Muscle layer of duodenum (tissue), 2 donors: ENCODE measurements around the gene HIBADH.
"Not testable (repeated sequence)": the region's sequence is repeated elsewhere in the genome, so short reads cannot be mapped to it uniquely, and the experiment has no call there.

Experiments used
- H3K27ac ChIP-seq: one replicate; pipeline ENCODE4 v1.7.0; 2013; ENCODE audit warnings: mild to moderate bottlenecking, low read length
- H3K27me3 ChIP-seq: one replicate; pipeline ENCODE4 v1.7.0; 2013; ENCODE audit warnings: low read depth, mild to moderate bottlenecking, control low read depth, low read length
- H3K36me3 ChIP-seq, 2 donors: one replicate each; pipeline ENCODE4 v1.7.0; 2013; ENCODE audit warnings: low read length in 2 of 2, control low read depth in 1 of 2, mild to moderate bottlenecking in 1 of 2; ENCODE audit not compliant: insufficient read depth in 2 of 2, control insufficient read depth in 1 of 2
- H3K4me1 ChIP-seq, 2 donors: one replicate each; pipeline ENCODE4 v1.7.0; 2013; ENCODE audit warnings: low read length in 2 of 2, mild to moderate bottlenecking in 2 of 2, control low read depth in 1 of 2, moderate library complexity in 1 of 2; ENCODE audit not compliant: insufficient read depth in 2 of 2, control insufficient read depth in 1 of 2
- H3K4me3 ChIP-seq, 2 donors: one replicate each; pipeline ENCODE4 v1.7.0; 2013; ENCODE audit warnings: low read length in 2 of 2, low read depth in 1 of 2, mild to moderate bottlenecking in 1 of 2
- H3K9me3 ChIP-seq, 2 donors: one replicate each; pipeline ENCODE4 v1.7.0; 2013; ENCODE audit warnings: low read length in 2 of 2, control low read depth in 1 of 2, mild to moderate bottlenecking in 1 of 2; ENCODE audit not compliant: control insufficient read depth in 1 of 2
- donor health status: healthy.

The HIBADH gene

GRCh38 chr7:27652518-27652917, 10.2 kb downstream of the HIBADH start:
- Histone ChIP-seq H3K4me3 (no peak overlapping the region), H3K4me1 (no peaks in the 10 kb centered on the region), H3K9me3 (no peaks in the 10 kb centered on the region), H3K36me3 (peaks cover 7% of the 10 kb centered on the region in 2 donors), H3K27me3 (no peaks in the 10 kb centered on the region), H3K27ac (no peak overlapping the region)

GRCh38 chr7:27651702-27652101, 11.0 kb downstream of the HIBADH start:
- H3K4me3 ChIP-seq: no peak overlapping the region
- H3K27ac ChIP-seq: no peak overlapping the region
- peaks cover 7 to 9% of the 10 kb centered on the region in 2 donors for H3K36me3 ChIP-seq
- no peaks in the 10 kb centered on the region for H3K9me3 ChIP-seq
- H3K27me3 ChIP-seq: no peaks in the 10 kb centered on the region
- no peaks in the 10 kb centered on the region for H3K4me1 ChIP-seq

- Histone ChIP-seq H3K27me3 (no peaks in the 10 kb centered on the region), H3K4me1 (no peaks in the 10 kb centered on the region), H3K9me3 (no peaks in the 10 kb centered on the region), H3K4me3 (no peak overlapping the region), H3K36me3 (peaks cover 7 to 9% of the 10 kb centered on the region in 2 donors), H3K27ac (no peak overlapping the region)
These were observed 12.4 kb downstream of the HIBADH start for GRCh38 chr7:27650283-27650682.

- peaks cover 7 to 9% of the 10 kb centered on the region in 2 donors for H3K36me3 ChIP-seq
- no peaks in the 10 kb centered on the region for H3K27me3 ChIP-seq
- H3K4me3 ChIP-seq: no peak overlapping the region
- no peaks in the 10 kb centered on the region for H3K4me1 ChIP-seq
- no peak overlapping the region for H3K27ac ChIP-seq
- no peaks in the 10 kb centered on the region for H3K9me3 ChIP-seq
These were observed 15.2 kb downstream of the HIBADH start for GRCh38 chr7:27647489-27647888.

- Histone ChIP-seq H3K27me3 (no peaks in the 10 kb centered on the region), H3K9me3 (no peaks in the 10 kb centered on the region), H3K4me3 (no peak overlapping the region), H3K27ac (no peak overlapping the region), H3K36me3 (peaks cover 7 to 9% of the 10 kb centered on the region in 2 donors), H3K4me1 (no peaks in the 10 kb centered on the region)
These were observed 15.6 kb downstream of the HIBADH start for GRCh38 chr7:27647046-27647445.

GRCh38 chr7:27642271-27642670, 20.4 kb downstream of the HIBADH start:
- Histone ChIP-seq H3K27me3 (no peaks in the 10 kb centered on the region), H3K4me1 (peaks cover 0 to 6% of the 10 kb centered on the region in 2 donors), H3K36me3 (peaks cover 0 to 9% of the 10 kb centered on the region in 2 donors), H3K27ac (no peak overlapping the region), H3K9me3 (no peaks in the 10 kb centered on the region), H3K4me3 (no peak overlapping the region)

- Histone ChIP-seq H3K27ac (no peak overlapping the region), H3K4me3 (peak overlapping the region in 1 of 2 donors; percentile 8)
These were observed 21.0 kb downstream of the HIBADH start for GRCh38 chr7:27641581-27642230.

GRCh38 chr7:27640884-27641574, 21.7 kb downstream of the HIBADH start:
- Histone ChIP-seq H3K27me3 (no peaks in the 10 kb centered on the region), H3K4me1 (peaks cover 3 to 10% of the 10 kb centered on the region in 2 donors), H3K4me3 (no peak overlapping the region), H3K9me3 (no peaks in the 10 kb centered on the region), H3K36me3 (peaks cover 0 to 9% of the 10 kb centered on the region in 2 donors), H3K27ac (no peak overlapping the region)

More at GRCh38 chr7:27641581-27642230, 21.0 kb downstream of the HIBADH start:
- Histone ChIP-seq H3K4me1 (peaks cover under 1 to 6% of the 10 kb centered on the region in 2 donors), H3K27me3 (no peaks in the 10 kb centered on the region), H3K9me3 (no peaks in the 10 kb centered on the region), H3K36me3 (peaks cover 0 to 9% of the 10 kb centered on the region in 2 donors)

- H3K36me3 ChIP-seq: peaks cover 0 to 9% of the 10 kb centered on the region in 2 donors
- no peak overlapping the region for H3K4me3 ChIP-seq
- no peak overlapping the region for H3K27ac ChIP-seq
- peaks cover 3 to 12% of the 10 kb centered on the region in 2 donors for H3K4me1 ChIP-seq
- H3K9me3 ChIP-seq: no peaks in the 10 kb centered on the region
- no peaks in the 10 kb centered on the region for H3K27me3 ChIP-seq
These were observed 22.8 kb downstream of the HIBADH start for GRCh38 chr7:27639851-27640250.

GRCh38 chr7:27639048-27639447, 23.6 kb downstream of the HIBADH start:
- H3K36me3 ChIP-seq, H3K27ac ChIP-seq, H3K27me3 ChIP-seq, H3K9me3 ChIP-seq, H3K4me3 ChIP-seq: not testable (repeated sequence)
- peaks cover 3 to 12% of the 10 kb centered on the region in 2 donors for H3K4me1 ChIP-seq

- Histone ChIP-seq H3K36me3 (peaks cover 0 to 9% of the 10 kb centered on the region in 2 donors), H3K4me3 (no peak overlapping the region), H3K27ac (no peak overlapping the region), H3K27me3 (no peaks in the 10 kb centered on the region), H3K9me3 (no peaks in the 10 kb centered on the region), H3K4me1 (peaks cover 3 to 12% of the 10 kb centered on the region in 2 donors)
These were observed 26.2 kb downstream of the HIBADH start for GRCh38 chr7:27636326-27637006.
